HG03060 (cell line): ENCODE data around the gene MID2.
"Not testable (repeated sequence)": the region's sequence is repeated elsewhere in the genome, so short reads cannot be mapped to it uniquely, and the experiment has no call there.

Source experiments
- ATAC-seq: cut with Tn5 transposase; IDR thresholded peaks from one replicate; pipeline ENCODE4 v1.9.1; 2021; ENCODE audit warnings: low read depth, moderate number of reproducible peaks; ENCODE audit not compliant: unreplicated experiment

Gene MID2, protein sequence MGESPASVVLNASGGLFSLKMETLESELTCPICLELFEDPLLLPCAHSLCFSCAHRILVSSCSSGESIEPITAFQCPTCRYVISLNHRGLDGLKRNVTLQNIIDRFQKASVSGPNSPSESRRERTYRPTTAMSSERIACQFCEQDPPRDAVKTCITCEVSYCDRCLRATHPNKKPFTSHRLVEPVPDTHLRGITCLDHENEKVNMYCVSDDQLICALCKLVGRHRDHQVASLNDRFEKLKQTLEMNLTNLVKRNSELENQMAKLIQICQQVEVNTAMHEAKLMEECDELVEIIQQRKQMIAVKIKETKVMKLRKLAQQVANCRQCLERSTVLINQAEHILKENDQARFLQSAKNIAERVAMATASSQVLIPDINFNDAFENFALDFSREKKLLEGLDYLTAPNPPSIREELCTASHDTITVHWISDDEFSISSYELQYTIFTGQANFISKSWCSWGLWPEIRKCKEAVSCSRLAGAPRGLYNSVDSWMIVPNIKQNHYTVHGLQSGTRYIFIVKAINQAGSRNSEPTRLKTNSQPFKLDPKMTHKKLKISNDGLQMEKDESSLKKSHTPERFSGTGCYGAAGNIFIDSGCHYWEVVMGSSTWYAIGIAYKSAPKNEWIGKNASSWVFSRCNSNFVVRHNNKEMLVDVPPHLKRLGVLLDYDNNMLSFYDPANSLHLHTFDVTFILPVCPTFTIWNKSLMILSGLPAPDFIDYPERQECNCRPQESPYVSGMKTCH

DNA sequence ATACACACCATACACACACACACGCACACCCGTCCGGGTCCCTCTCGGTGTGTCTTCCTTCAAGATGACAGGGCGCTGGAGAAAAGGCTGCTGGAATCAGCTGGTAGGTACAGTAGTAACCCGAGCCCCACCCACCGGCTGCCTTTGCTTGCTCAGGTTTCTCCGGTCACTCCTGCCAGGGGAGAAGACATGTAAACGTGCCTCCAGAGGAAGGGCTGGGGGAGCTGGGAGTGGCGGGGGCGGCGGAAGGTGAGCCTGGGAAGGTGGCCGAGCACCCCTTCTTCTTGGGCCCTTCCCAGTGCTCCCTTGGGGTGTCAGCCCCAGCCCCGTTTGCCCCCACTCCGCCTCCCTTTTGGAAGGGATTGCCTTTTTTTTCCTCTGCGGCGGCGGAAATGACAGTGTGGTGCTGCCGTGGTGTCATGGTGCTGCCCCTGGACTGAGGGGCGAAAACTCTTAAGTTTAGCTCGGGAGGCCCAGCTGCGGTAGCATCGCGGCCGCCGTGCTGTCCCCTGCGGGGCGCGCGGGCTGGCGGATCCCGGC lies at the start of gene MID2:
MID2 (plus strand) TSS at position 169 of the 540 bp plus-strand sequence. CDS start 561 bp downstream, outside the sequence.
- no peak for ATAC-seq

DNA sequence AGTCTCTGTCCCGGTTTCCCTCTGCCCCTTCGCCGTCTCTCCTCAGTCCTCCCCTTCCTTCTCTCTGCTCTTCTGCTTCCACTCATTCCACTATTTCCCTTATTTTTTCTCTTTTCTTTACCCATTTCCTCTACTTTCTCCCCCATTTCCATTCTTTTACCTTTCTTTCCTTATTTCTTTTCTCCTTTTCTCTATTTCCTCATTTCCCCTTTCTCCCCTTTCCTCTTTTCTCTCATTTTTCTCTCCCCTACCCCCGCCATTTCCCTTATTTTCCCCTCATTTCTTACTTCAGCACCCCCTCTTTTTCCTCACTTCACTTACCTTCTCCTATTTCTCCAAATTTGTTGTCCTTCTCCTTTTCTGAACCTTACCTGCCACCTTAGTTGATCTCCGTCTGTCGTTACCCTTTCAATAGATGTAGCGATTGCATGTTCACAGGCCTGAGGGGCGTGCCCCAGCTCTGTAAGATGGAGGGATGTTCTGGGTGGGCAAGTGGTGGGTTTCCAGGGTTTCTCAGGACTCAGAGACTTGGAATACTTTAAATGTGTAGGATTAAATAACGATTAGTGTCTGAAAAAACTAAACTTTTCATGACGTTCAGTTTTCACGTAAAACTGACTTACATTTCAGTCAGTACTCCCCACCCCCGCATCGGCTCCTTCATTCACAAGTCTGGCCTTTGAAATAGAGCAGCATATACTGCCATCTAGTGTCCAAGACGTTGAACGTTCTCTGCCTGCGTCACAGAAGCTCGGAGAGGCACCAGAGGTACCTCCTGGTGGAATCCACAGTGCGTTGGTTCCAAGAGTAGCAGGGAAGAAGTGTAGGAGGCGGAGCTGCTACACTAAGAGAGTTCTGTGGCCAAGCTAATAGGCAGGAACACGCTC lies 48.8 kb upstream of the MID2 start:
- ATAC-seq, result peak; percentile 43

DNA sequence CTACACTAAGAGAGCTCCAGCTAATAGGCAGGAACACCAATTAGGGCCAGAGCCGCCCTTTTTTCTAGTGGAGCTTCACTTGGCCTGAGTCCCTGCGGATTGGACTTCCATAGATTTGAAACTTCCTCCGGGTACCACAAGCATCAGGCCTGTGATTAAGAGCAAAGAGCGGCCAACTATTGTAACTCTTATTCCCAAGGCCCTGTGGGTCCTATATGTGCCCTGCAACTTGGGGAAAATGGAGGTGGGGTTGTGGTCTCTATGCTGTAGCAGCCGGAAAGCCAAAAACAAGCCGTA lies 48.2 kb upstream of the MID2 start, which contains the start of gene NCBP2L:
NCBP2L (plus strand) TSS at position 198 of the 297 bp plus-strand sequence. CDS start 16,488 bp downstream, outside the sequence.
- no peak for ATAC-seq

DNA sequence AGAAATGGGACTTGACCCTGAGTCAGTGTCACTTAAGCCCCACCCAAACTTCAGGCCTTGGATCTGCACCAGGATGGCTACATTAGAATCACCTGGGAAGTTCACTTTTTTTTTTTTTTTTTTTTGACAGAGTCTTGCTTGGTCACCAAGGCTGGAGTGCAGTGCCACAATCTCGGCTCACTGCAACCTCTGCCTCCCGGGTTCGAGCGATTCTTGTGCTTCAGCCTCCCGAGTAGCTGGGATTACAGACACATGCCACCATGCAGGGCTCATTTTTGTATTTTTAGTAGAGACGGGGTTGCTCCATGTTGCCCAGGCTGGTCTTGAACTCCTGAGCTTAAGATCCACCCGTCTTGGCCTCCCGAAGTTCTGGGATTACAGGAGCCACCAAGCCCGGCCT lies 45.1 kb upstream of the MID2 start:
- no peak for ATAC-seq

DNA sequence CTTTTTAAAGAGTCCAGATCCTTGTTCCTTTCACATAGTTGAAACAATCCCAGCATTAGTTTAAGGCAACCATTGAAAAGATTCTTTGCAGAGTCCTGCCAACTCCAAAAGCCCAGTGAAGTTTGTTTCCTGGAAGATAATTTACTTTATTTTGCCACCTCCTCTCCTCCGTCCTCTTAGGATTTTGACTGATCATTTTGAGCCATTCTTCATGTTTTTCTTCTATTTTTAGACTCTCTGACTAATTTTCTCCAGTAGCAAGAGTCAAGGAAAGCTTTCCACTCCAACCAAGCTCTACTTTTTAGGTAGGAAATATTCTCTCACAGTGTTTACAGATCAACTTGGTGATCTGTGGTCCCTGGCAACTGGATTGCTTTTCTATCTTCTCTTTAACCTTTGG lies 37.8 kb upstream of the MID2 start:
- ATAC-seq, result no peak

DNA sequence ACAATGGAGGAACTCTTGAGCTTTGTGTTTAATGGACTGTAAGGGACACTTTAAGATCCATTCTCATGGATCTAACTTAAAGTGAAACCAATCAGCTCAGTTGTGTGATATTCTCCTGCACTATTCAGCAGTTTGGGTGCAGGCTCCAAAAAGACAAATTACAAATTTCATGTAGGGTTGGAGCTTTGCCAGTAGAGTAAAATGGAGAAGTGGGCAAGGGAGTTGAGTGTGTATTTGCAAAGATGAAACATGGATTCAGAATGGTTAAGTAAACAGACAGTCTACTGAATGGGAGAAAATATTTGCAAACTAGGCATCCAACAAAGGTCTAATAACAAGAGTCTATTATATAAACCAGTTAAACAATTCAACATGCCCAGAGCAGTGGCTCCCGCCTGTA lies 21.2 kb upstream of the MID2 start:
- no peak for ATAC-seq

DNA sequence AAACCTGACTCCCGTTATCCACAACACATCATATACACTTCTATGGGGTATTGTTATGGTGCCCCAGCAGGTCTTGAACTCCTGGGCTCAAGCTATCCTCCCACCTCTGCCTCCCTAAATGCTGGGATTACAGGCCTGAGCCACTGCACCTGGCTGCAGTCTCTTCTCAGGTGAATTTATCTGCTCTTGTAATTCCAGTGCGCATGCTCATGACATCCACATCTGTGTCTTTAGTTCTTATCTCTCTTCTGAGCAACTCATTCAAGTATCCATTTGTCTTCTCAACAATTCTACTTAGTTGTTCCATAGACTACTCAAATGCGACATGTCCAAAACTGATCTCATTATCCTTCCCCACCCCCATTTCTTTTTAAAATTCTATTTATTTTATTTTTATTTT lies 20.5 kb upstream of the MID2 start:
- ATAC-seq, result no peak

DNA sequence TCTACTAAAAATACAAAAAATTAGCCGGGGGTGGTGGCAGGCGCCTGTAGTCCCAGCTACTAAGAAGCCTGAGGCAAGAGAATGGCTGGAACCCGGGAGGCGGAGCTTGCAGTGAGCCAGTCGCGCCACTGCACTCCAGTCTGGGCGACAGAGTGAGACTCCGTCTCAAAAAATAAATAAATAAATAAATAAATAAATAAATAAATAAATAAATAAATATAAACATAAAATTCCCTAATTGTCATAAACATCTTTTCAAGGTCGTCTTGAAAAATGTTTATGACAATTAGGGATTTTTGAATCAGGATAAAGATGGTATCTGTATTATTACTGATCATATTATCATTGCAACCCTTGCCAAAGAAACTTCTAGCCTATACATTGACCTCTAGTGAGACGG lies 15.6 kb upstream of the MID2 start:
- ATAC-seq, result not testable (repeated sequence)

DNA sequence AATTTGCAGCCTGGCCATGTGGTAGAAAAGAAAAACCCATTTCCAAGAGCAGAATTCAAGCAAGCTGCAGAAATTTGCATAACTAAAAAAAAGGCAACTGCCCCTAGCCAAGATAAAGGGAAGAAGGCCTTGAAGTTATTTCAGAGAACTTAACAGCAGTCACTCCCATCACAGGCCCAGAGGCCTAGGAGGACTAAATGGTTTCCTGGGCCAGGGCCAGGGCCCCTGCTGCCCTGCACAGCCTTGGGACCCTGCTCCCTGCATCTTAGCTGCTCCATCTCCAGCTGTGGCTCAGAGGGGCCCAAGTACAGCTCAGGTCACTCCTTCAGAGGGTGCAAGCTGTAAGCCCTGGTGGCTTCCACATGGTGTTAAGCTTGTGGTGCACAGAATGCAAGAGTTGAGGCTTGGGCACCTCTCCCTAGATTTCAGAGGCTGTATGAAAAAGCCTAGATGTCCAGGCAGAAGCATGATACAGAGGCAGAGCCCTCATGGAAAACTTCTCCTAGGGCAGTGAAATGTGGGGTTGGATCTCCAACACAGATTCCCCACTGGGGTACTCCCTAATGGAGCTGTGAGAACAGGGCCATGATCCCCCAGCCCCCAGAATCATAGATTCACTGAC lies 6.7 kb upstream of the MID2 start:
- ATAC-seq, result no peak

DNA sequence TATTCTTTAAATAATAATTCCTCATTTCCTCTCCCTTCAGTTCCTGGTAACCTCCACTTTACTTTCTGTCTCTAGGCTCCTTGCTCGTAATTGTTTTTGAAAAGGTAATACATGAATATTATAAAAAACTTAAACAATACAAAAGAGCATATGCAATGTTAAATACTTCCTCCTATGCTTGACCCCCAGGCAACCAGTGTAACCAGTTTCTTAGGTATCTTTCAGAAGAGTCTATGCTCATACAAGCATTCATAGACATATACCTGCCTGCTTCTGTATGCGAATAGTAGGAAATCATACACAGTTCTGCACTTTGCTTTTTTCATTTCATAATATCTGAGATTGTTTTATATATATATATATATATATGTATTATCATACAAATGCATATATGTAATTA lies 2.6 kb upstream of the MID2 start:
- no peak for ATAC-seq

DNA sequence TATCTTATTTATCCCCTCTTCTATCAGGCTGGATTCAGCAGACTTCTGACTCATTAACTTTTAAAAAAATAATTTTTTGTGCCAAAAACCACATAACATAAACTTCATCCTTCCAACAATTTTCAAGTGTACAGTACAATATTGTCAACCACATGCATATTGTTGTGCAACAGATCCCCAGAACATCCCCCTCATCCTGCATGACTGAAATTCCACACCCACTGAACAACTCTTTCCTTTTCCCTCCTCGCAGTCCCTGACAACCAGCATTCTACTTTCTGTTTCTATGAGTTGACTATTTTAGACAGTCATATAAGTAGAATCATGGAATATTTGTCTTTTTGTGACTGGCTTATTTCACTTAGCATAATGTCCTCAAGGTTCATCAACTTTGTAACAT lies 2.2 kb upstream of the MID2 start:
- ATAC-seq, result no peak

DNA sequence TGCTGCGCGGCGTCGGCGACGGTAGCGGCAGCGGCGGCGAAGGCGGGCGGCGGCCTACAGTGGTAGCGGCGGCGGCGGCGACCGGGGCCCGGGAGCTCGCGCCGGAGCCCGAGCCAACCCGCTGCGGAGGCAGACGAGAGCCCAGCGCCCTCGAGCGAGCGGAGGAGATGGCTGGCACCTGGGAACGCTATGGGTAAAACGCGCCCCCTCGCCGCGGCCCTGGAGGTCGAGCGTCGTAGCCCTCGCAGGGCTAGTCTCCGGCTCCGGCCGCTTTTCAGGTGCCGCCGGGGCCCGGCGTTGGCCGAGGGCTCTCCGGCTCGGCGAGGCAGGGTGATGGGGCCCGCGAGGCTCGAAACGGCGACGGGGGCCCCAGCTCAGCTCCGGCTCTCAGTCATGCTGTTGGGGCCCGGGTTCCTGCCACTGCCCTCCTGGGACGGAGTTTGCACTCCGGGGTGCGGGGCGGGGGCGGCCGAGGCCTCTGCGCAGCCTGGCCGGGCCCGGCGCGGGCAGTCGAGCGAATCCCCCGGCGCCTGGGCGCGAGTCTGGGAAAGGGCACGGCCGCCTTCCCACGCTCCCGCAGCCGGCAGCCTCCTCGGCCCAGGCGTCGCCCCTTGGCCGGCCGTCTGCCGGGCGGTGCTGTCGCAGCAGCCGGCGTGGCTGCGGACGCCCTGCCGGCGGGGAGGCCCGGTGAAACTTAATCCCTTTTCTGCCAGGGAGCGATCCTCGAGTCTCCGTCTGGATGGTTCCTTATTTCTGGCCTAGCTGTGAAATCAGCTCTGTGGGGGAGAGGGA lies 768 bp downstream of the MID2 start:
- ATAC-seq, result no peak

DNA sequence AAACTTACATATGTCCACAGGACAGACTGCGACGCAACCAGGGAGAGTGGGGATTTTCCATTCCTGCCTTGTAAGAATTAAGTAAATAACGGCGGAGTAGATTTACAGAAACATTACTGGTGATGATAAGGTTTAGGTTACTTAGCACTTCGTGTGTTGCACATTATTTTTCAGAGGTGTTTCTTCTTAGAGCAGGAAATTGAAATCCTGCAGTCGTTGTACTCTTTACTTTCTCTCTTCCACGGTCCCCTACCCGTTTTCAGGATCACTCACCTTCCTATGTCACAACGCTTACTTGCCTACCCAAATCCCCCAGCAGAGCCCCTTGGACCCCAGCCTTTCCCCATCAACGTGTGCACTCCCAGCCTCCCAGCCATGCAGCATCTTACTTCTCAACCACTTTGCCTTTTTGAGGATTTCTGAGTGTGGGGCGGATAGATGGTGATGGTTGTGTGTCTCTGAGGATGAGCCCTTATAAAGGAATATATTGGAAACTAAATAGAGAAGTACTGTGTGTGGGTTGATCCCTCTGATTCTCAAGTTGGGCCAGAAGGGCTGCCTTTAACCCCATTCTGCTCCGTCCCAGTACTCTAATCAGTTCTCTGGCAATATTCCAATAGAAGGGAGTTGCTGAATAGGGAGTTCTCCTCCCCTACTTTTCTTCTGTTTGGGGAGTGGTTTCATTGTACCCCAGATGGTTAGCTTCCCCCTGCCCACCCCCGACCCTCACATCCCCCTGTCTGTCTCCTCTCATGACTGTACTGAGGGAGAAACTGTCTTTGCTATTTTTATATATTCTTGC lies 1.6 kb downstream of the MID2 start:
- no peak for ATAC-seq

DNA sequence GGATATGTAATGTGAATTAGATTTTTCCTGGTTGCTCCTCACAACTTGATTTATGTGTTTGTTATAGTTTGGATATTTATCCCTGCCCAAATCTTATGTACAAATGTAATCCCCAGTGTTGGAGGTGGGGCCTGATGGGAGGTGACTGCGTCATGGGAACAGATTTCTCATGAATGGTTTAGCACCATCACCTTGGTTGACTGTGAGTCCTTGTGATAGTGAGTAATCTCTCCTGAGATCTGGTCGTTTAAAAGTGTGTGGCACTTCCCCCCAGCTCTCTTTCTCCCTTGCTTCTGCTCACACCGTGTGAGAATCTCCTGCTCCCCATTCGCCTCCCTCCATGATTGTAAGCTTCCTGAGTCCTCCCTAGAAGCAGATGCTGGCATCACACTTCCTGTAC lies 2.2 kb downstream of the MID2 start:
- ATAC-seq, result no peak

DNA sequence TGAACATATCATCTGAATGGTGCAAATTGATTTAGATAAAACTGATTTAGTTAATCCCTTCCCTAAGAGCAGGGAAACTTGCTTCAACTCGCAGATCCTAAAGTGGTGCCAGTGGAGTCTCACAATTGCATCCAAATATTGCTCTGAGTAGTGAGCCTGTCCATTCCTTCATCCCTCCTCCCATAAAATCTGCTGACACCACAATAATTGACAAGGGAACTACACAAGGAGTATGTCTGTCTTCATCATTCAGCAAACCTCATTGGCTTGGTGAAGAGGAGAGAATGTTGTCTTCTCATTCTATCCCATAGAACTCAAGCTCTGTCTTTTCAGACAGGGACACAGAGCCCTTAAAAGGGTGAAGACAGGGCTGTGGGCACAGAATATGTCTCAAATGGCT lies 4.2 kb downstream of the MID2 start:
- ATAC-seq, result no peak

DNA sequence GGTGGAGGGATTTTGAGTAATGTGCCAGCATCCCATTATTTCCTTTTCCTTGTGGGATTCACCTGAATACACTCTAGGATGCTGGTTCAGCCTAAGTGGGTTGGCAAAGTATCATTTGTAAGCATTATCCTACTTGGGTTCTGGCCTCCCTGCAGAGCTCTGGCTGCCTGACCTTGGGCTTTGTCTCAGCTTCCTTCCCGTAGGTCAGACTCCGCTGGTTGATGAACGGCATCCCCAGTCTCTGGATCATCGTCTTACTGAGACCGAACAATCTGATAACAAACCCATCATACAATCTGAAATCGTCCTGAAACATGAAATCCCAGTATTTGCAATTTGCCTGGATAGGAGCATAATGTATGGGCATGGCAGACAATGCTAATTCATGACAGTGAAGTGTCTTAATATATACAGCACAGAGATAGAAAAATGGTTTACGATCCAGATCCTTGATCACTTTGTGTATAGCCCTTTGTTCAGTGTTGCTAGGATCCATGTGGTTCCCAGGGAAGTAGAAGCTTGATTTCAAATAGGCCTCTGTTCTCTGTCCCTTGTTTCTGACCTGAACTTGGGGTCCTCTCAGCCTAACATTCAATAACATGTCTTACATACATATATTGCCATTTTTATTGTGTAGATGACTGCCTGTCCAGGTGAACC lies 5.5 kb downstream of the MID2 start:
- ATAC-seq, result no peak

DNA sequence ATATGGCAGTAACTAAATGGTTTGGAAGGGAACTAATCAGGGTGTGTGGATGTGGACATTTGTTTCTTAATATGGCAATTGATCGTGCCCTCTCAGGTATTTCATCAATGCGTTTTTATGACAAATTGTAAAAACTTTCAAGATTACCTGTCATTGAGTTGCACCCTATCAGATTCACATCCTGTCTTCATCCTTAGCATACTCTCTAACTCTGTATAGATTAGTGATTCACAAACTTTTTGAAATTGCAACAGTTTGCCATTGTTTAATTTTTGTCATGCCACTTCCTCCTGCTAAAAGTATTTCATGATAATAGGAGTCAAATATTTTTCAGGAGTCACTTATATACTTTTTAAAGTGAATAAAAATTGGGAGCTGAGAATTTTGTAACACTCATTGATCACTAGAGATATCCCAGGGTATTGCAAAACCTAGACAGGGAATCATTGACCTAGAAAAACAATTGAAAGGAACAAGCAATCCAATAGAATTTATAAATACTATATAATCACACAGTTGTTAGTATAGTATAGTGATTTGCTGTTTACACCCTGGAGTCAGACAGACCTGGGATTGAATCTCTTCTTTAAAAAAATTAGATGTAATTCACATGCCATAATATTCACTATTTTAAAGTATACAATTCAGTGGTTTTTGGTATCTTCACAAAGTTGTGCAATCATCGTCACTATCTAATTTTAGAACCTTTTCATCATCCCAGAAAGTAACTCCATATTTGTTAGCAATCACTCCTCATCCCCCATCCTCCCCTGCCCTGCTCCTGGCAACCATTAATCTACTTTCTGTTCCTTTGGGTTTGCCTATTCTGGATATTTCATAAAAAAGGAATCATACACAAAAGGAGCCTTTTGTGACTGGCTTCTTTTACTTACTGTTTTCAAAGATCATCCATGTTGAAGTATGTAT lies 8.9 kb downstream of the MID2 start:
- ATAC-seq, result no peak
